ENCODE results near the gene FLYWCH1. TPM values are rescaled to one million over a fixed set of nuclear protein-coding genes. Genes with fewer than 3 reads are reported as not detected.

The FLYWCH1 gene
- total RNA-seq, 1 experiment from 2014 or later = 32.3 TPM

DNA sequence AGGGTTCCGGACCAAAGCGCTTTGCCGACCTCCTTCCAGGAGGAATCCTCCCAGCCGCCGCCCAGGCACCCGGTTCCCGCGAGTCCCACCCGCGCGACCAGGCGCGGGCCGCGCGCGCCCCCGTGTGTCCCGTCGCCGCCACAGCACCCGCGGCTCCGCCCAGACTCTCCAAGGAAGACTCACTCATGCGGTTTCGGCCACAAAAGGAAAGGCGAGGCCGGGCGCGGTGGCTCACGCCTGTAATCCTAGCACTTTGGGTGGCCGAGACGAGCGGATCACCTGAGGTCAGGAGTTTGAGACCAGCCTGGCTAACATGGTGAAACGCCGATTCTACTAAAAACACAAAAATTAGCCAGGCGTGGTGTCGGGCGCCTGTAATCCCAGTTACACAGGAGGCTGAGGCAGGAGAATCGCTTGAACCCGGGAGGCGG lies 72.0 kb downstream of the FLYWCH1 start:
- peak; percentile 88 for DNase-seq (ENCODE audit: low read depth)

DNA sequence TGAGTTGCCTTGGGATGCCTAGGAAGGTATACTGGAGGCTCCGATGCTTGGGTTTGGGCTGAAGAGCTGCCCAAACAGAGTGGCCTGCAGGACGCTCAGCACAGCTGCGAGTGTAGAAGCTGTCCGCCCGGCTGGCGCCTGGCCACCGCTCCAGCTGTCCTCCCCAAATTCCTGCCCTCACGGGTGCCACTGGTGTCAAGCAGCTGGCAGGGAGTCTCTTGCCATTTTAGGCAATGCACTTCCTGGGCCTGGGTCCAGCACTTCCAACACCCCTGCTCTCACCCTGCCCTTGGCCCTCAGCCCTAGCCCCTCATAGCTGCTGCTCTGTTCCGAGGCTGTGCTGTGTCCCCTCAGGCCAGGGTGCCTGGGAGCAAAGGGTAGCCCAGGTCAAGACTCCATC lies 73.7 kb downstream of the FLYWCH1 start:
- DNase-seq (ENCODE audit: low read depth) = no peak

DNA sequence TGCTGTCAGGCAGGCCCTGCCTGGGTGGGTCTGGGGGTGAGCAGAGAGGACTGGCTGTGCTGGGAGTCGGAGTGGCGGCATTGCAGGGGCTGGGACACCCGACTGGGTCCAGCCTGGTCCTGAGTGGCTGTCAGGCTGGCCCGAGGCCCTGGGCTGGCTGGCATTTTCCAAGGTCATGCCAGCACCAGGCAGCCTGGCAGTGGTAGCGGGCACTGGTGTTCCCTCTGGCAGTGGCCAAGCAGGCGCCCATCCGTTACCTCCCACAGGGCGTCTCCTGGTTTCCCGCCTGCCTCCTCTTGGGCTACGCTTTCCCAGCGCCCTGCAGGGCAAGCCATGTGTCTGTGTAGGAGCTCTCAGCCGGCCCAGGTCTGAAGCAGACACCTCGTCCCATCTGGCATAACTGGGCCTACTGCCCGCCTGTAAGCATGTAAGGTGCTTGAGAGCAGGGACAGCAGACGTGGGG lies 74.2 kb downstream of the FLYWCH1 start:
- no peak for DNase-seq (ENCODE audit: low read depth)

DNA sequence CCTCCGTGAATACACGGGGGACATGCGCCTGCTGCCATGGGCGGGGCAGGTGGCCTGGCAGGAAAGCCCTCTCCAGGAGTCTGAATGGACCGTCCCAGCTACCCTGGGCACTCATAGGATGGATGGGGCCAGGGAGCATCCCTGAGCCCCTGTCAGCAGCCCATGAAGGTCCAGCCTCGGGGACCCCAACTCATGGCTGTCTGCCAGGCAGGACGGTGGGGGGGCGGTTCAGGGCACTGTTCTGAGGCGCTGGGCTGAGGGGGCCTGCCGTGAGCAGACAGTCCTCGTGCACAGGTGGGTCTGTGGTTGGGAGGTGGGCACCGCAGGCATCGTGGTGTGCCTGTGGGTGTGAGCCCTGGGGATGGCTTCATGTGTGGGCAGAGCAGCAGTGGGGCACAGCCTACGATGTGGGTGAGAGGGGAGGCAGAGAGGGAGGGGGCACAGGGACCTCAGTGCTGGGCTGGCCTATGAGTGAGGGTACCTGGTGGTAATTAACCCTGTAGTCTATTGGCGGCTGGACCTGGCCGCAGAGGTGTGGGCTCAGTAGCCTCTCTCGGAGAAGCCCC lies 75.0 kb downstream of the FLYWCH1 start:
- no peak for DNase-seq (ENCODE audit: low read depth)

DNA sequence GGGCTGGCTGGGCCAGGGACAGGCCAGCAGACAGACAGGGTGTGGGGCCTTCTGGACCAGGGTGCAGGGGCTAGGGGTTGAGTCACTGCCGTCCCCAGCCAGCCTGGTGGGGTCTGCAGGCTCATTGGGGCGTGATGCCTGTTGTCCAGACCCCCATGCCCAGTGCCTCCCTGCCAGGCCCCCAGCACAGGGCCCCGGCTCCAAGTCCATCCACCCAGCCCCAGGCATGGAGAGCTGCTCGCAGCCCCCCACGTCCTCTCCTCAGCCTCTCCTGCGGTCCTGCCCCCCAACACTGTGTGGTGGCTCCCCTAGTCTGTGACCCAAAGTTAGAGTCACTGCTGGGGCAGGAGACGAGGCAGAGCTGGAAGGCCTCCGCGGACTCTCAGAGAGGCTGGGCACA lies 75.6 kb downstream of the FLYWCH1 start:
- no peak for DNase-seq (ENCODE audit: low read depth)

DNA sequence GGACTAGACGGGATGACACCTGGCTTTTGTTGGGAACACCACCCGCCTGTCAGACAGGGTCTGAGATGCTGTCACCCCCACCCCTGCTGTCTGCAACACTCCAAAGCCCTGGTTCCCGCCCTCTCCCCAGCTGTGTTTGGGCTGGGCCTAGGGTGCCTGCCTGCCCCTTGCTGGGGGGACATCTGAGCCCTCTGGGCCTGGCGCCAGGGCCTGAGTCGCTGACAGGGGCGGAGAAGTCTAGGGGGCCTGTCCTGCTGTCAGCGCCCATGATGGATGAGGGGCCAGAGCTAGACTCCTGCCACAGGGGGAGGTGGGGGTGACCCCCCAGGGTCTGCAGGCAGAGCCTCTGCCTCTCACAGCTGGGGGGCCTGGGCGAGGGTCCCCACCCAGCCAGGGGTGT lies 76.1 kb downstream of the FLYWCH1 start:
- DNase-seq (ENCODE audit: low read depth) = no peak

DNA sequence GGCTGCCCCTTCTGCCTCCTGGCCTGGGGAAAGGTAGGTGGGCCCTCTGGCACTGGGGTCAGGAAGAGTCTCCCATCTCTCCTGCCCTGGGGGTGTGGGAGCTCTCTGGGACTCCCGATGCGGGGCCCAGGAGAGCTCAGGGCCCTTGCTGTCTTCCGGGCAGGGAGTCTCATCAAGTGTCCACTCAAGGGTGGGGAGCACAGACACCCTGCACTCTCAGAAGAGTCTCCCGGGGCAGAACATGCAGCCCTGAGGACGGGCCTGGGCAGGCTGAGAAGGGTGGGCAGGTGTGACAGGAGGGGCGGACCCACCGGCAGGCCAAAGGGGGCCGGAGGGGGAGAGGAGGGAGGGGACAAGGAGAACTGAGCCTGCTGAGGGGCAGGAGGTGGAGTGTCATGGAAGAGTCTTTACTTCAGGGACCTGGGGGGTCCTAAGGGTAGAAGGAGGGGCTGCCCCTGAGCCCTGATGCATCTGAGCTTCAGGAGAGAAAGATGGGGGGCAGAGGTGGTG lies 76.9 kb downstream of the FLYWCH1 start:
- DNase-seq (ENCODE audit: low read depth) = no peak

DNA sequence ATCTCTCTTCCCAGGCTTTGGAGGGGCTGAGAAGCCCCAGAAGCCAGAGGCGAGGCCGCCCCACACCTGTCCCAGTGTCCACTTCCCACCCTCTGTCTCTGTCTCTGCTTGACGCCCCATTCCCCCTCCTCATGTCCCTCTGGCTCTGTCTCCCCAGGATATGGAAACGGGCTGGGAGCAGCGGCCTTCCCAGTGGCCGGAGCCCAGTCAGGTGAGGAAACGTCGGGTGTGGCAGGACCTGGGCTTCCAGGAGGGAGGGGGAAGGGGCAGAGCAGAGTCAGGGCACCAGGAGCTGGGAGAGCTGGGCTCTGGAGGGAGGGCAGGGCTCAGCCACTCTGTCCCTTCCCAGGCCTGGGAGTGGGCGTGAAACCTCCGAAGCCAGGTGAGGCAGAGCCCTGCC lies 79.2 kb downstream of the FLYWCH1 start:
- no peak for DNase-seq (ENCODE audit: low read depth)

DNA sequence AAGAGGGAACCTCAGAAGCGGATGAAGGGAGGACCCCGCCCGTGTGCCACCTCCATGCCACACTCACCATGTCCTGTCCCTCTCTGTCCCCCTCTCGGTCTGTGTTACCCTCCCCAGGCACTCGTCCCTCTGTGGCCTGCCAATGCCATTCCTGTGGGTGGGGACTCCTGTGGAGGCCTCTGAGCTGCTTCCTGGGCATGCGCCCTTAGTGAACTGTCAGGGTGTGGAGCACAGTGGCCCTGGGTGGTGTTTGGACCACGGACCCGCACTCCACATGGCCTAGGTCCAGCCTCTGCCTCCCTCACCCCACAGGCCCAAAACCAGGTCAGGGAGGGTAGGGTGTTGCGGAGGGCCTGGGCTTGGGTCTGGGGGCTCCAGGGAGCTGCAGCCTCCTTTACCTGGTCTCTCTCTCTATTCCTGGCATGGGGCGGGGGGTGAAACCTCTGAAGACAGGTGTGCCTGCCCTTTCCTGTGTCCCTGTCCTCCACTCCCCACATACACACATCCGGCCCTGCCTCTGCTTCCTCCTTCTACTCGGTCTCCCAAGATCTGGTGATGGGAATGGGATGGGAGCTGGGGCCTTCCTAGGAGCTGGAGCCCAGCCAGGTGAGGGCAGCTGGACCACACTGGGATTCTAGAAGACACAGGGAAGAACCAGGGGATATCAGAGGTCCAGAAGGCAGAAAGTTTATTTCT lies 80.0 kb downstream of the FLYWCH1 start:
- DNase-seq (ENCODE audit: low read depth) = no peak

DNA sequence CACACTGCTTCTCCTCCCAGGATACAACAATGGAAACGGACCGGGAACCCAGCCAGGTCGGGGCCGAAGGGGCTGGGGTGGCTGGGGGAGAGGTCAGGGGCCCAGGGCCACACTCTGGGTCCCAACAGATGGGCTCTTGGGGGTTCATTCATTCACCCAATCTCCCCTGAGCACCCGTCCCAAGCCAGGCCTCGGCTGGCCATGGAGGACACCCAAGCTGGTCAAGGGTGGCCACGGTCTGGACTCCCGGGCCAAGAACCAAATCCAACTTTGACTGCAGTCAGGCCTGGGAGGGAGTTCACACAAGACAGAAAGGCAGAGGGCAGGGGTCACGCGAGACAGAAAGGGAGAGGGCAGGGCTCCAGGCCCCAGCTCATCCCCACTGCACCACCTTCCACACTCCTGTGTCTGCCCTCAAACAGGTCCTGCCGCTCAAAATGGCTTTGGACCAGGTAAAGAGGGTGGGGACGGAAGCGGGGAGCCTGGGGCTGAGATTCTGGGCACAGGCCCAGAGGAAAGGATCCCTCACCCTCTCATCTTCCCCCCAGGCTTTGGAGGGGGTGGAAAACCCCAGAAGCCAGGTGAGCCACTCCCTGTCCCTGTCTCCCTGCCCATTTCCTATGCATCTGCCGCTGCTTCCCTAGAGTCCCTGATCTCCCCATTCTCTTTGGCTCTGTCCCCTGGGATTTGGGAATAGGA lies 80.8 kb downstream of the FLYWCH1 start:
- no peak for DNase-seq (ENCODE audit: low read depth)

DNA sequence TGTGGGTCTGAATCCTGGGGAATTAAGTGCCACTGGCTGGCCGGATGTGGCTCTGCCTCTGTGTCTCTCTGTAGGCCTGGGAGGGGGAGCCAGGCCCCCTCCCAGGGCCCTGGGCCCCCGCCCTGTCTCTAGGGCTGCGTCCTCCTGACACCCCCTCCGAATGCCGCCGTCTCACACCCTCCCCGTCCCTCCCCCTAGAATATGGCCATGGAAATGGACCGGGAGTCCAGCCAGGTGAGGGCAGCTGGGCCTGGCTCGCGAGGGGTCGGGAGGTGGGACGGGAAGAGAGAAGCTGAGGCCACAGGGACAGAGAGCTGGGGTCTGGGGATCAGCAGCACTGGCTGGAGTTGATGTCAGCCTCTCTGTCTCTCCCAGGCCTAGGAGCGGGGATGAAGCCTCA lies 84.6 kb downstream of the FLYWCH1 start:
- no peak for DNase-seq (ENCODE audit: low read depth)

DNA sequence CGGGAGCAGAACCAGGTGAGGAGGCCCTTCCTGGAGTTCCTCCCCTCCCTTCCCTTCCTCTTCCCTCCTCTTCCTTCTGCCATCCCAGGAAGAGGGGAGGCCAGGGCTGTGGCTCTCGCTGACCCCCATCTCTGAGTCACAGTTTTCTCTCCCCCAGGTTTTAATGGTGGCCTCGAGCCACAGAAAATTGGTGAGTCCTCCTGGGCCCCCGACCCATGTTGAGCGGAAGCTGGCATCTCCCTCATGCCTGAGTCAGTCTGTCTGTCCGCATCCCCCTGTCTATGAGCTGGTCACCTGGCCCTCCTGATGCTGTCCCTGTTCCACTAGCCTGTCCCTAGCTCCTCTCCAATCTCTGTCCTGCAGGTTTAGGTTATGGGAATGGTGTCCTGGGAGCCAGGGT lies 88.2 kb downstream of the FLYWCH1 start:
- DNase-seq (ENCODE audit: low read depth) = no peak

DNA sequence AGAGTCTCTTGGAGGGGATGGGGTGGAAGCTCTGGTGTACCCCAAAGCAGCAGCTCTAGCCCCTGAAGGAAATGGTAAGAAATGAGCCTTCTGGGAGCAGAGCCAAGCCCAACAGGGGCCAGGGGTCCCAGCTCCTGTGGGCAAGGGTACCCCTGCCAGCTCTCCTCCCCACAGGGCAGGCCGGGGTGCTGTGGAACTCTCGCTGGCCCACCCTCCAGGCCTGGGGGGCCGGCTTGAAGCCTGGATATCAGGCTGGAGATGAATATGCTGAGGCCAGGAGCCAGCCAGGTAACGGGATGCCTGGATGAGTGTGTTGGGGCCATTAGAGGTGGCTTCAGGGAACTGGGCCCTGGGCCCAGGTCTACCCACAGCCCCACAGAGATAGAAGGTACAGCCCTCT lies 88.8 kb downstream of the FLYWCH1 start:
- no peak for DNase-seq (ENCODE audit: low read depth)

Other genes starting within 250 kb of the FLYWCH1 start
- gene KCTD5, start 229.4 kb upstream of the FLYWCH1 start, total RNA-seq (2014; rRNA removed; shearing (Covaris generic)) = 22.9 and 27.4 TPM in 2 replicates
- 0.06 TPM in 1 of 2 replicates, not detected in the other for gene PRSS27, start 191.7 kb upstream of the FLYWCH1 start, total RNA-seq (2014; rRNA removed; shearing (Covaris generic))
- gene SRRM2, start 159.3 kb upstream of the FLYWCH1 start, total RNA-seq (2014; rRNA removed; shearing (Covaris generic)) = 18.3 and 32.6 TPM in 2 replicates
- 200 and 262 TPM in 2 replicates for gene ELOB, start 134.7 kb upstream of the FLYWCH1 start, total RNA-seq (2014; rRNA removed; shearing (Covaris generic))
- not detected in 2 replicates for gene PRSS33, start 124.4 kb upstream of the FLYWCH1 start, total RNA-seq (2014; rRNA removed; shearing (Covaris generic))
- gene PRSS41, start 113.5 kb upstream of the FLYWCH1 start, total RNA-seq (2014; rRNA removed; shearing (Covaris generic)) = not detected in 2 replicates
- gene PRSS21, start 94.7 kb upstream of the FLYWCH1 start, total RNA-seq (2014; rRNA removed; shearing (Covaris generic)) = not detected in 2 replicates
- 0.17 and 2.0 TPM in 2 replicates for gene ZG16B, start 81.6 kb upstream of the FLYWCH1 start, total RNA-seq (2014; rRNA removed; shearing (Covaris generic))
- gene PRSS22, start 53.8 kb upstream of the FLYWCH1 start, total RNA-seq (2014; rRNA removed; shearing (Covaris generic)) = 0.11 TPM in 1 of 2 replicates, not detected in the other
- gene FLYWCH2, start 28.7 kb upstream of the FLYWCH1 start, total RNA-seq (2014; rRNA removed; shearing (Covaris generic)) = 28.3 and 71.6 TPM in 2 replicates
- gene KREMEN2, start 52.3 kb downstream of the FLYWCH1 start, total RNA-seq (2014; rRNA removed; shearing (Covaris generic)) = 0.39 and 1.3 TPM in 2 replicates
- gene PAQR4, start 57.4 kb downstream of the FLYWCH1 start, total RNA-seq (2014; rRNA removed; shearing (Covaris generic)) = 15.3 and 20.5 TPM in 2 replicates
- 48.6 and 70.3 TPM in 2 replicates for gene PKMYT1, start 68.5 kb downstream of the FLYWCH1 start, total RNA-seq (2014; rRNA removed; shearing (Covaris generic))
- not detected in 2 replicates for gene CLDN9, start 101.0 kb downstream of the FLYWCH1 start, total RNA-seq (2014; rRNA removed; shearing (Covaris generic))
- gene CLDN6, start 106.3 kb downstream of the FLYWCH1 start, total RNA-seq (2014; rRNA removed; shearing (Covaris generic)) = not detected in 2 replicates
- gene TNFRSF12A, start 108.4 kb downstream of the FLYWCH1 start, total RNA-seq (2014; rRNA removed; shearing (Covaris generic)) = 307 and 390 TPM in 2 replicates
- 1.8 and 4.7 TPM in 2 replicates for gene HCFC1R1, start 112.0 kb downstream of the FLYWCH1 start, total RNA-seq (2014; rRNA removed; shearing (Covaris generic))
- 24.0 and 25.5 TPM in 2 replicates for gene THOC6, start 112.1 kb downstream of the FLYWCH1 start, total RNA-seq (2014; rRNA removed; shearing (Covaris generic))
- not detected in 2 replicates for gene BICDL2, start 125.0 kb downstream of the FLYWCH1 start, total RNA-seq (2014; rRNA removed; shearing (Covaris generic))
- 0.17 and 0.54 TPM in 2 replicates for gene MMP25, start 134.6 kb downstream of the FLYWCH1 start, total RNA-seq (2014; rRNA removed; shearing (Covaris generic))
- 362 and 393 TPM in 2 replicates for gene IL32, start 153.7 kb downstream of the FLYWCH1 start, total RNA-seq (2014; rRNA removed; shearing (Covaris generic))
- not detected in 2 replicates for gene ZSCAN10, start 187.4 kb downstream of the FLYWCH1 start, total RNA-seq (2014; rRNA removed; shearing (Covaris generic))
- 6.6 and 10.5 TPM in 2 replicates for gene ZNF205, start 200.7 kb downstream of the FLYWCH1 start, total RNA-seq (2014; rRNA removed; shearing (Covaris generic))
- 3.7 and 5.6 TPM in 2 replicates for gene ZNF213, start 223.1 kb downstream of the FLYWCH1 start, total RNA-seq (2014; rRNA removed; shearing (Covaris generic))